ENCODE measurements around the gene DDX54.
"Not testable (repeated sequence)": the region's sequence is repeated elsewhere in the genome, so short reads cannot be mapped to it uniquely, and the experiment has no call there.

Gene DDX54

DNA sequence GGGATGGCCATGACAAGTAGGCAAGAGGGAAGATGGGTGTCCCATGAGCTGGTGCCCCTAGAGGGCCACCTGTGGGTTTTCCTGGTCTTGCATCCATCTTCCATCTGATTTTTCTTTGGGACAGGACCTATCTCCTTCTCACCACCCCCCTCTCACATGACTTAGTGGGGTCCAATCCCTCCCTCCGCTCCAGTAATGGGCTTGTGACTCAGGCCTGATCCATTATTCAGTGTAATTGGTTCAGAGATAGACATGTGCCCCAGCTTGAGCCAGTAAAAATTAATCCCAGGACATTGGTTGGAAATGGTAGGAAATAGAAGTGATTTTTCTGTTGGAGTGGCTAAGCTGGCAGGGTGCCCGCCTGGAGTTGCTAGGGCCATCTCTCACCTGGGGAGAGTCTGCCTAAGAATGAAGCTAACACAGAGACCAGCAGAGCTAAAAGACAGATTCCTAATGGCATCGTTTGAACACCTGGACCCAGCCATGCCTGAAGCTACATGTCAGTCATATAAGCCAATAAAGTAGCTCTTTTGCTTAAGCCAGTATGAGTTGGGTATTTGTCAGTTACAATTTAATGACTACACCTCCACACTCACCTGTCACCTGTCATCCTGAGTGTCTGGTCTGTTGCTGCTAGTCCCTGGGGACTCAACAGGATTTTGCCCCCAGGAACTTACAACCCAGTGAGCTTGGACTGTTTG, 64.5 kb downstream of the DDX54 start:
- DNase-seq (ENCODE audit: extremely low read depth, low read depth): no peak
- no peak overlapping the region for H3K4me3 ChIP-seq (replicated peaks; ENCODE audit: low read depth, low read length)
- TF ChIP-seq, protein P1, sequence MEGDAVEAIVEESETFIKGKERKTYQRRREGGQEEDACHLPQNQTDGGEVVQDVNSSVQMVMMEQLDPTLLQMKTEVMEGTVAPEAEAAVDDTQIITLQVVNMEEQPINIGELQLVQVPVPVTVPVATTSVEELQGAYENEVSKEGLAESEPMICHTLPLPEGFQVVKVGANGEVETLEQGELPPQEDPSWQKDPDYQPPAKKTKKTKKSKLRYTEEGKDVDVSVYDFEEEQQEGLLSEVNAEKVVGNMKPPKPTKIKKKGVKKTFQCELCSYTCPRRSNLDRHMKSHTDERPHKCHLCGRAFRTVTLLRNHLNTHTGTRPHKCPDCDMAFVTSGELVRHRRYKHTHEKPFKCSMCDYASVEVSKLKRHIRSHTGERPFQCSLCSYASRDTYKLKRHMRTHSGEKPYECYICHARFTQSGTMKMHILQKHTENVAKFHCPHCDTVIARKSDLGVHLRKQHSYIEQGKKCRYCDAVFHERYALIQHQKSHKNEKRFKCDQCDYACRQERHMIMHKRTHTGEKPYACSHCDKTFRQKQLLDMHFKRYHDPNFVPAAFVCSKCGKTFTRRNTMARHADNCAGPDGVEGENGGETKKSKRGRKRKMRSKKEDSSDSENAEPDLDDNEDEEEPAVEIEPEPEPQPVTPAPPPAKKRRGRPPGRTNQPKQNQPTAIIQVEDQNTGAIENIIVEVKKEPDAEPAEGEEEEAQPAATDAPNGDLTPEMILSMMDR (IDR thresholded peaks at IDR 0.05; ENCODE audit: low read depth, low read length, missing control alignments): no peak

DNA sequence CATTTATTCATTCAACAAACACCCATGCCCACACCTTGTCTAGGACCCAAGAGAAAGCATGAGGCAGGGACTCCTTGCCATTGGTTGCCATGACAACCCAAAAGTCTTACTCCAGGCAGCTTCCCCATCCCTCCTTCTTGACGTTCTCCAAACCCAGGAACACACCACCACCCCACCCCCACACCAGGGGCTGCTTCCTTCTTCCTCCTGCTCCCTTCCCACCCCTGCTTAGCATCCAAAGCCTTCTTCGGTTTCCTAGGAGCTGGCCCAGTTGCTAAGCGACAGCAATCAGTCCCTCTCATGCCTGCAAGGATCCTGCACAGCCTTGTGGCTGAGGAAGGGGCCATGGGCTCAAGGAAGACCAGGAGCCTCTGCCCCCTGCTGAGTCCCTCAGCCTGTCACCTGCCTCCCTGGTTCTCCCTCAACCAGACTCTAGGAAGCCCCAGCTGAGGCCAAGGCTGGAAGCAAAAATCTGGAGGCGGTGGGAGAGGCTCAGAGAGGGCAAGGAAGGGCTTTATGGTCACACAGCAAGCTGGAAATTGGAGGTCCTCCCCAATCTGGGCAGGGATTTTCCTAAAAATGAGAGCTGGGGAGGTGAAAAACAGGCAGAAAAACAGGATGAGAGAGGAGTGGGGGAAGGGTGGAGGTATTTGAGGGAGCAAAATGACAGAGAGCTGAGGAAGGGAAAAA, 65.2 kb downstream of the DDX54 start:
- TF ChIP-seq, protein P1 (IDR thresholded peaks at IDR 0.05; ENCODE audit: low read depth, low read length, missing control alignments): no peak
- H3K4me3 ChIP-seq (replicated peaks; ENCODE audit: low read depth, low read length): no peak overlapping the region
- no peak for DNase-seq (ENCODE audit: extremely low read depth, low read depth)

DNA sequence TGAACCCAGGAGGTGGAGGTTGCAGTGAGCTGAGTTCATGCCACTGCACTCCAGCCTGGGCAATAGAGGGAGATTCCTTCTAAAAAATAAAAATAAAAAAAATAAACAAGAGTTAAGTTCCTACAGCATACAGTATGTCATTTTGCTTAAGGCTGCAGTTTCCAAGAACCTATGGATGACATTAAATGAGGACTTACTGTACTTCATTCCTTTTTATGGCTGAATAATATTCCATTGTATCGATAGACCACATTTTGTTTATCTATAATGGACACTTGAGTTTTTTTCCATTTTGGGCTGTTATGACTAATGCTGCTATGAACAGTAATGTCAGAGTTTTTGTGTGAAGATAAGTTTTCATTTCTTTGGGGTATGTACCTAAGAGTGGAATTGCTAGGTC, 67.1 kb downstream of the DDX54 start:
- H3K4me3 ChIP-seq (replicated peaks; ENCODE audit: low read depth, low read length): no peak overlapping the region
- no peak for DNase-seq (ENCODE audit: extremely low read depth, low read depth)
- TF ChIP-seq, protein P1 (IDR thresholded peaks at IDR 0.05; ENCODE audit: low read depth, low read length, missing control alignments): no peak

DNA sequence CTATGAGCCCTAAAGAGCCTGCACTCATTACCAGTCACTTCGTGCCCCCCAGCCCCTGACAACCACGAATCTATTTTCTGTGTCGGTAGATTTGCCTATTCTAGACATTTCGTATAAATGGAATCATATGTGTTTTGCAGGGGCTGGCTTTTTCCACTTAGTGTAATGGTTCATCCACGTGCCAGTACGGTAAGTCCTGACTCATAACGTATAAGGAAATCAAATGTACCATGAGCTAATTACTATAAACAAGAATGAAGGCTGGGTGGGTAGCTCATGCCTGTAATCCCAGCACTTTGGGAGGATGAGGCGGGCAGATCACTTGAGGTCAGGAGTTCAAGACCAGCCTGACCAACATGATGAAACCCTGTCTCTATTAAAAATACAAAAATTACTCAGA, 67.6 kb downstream of the DDX54 start:
- peak; percentile 30 for DNase-seq (ENCODE audit: extremely low read depth, low read depth)
- not testable (repeated sequence) for H3K4me3 ChIP-seq (replicated peaks; ENCODE audit: low read depth, low read length)

DNA sequence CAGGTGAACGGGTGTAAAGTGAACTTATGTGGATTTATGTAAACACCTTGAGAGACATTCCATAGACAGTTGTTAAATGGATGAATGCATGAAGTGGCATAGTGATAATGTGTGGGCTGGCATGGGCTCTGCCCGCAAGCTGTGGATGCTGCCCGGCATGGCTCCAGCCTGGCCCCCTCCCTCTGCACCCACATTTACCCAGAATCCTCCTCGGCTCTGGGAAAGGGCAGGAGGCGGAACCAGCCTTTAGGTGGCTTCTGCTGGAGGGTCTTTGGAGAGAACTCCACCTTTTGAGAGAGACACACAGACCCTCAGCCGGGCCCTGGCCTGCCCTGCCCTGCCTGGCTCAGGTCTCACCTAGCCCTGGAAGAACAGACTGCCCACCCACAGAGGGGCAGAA, 68.4 kb downstream of the DDX54 start:
- DNase-seq (ENCODE audit: extremely low read depth, low read depth): no peak
- no peak overlapping the region for H3K4me3 ChIP-seq (replicated peaks; ENCODE audit: low read depth, low read length)
- TF ChIP-seq, protein P1 (IDR thresholded peaks at IDR 0.05; ENCODE audit: low read depth, low read length, missing control alignments): no peak

DNA sequence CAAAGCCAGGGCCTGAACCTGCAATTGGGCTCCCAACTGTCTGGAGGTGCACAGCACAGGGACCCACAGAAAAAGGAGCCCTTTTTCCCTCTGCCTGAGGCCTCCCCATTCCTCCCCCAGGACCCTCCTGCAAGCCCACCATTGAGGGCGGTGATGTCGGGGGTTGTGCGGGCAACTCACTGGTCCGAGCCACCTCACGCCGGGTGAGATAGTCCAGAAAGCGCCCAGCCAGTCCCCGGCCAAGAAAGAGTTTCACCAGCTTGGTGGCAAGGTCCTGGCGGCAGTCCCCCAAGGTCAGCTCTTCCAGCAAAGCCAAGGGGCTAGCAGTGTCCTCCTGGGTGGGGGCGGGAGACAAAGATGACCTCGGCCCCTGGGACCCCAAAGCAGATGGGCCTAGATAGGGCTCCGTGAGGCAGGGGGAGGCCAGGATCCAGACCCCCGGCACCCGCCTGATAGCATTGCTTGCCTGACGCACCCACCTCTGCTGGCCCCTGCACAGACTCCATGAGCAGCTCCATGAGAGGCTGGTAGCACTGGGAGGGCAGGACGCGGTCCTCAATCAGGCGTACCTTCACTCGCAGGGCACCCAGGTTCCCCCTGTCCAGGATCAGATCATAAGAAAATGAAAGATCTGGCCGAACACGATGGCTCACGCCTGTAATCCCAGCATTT, 69.7 kb downstream of the DDX54 start:
- H3K4me3 ChIP-seq (replicated peaks; ENCODE audit: low read depth, low read length): no peak overlapping the region
- no peak for DNase-seq (ENCODE audit: extremely low read depth, low read depth)

More for the DNA sequence above, 69.7 kb downstream of the DDX54 start:
- TF ChIP-seq, protein P1 (IDR thresholded peaks at IDR 0.05; ENCODE audit: low read depth, low read length, missing control alignments): no peak

All from HFF-Myc (cell line).